ENCODE data around the gene PCDHB7.
"Not testable (repeated sequence)": the region's sequence is repeated elsewhere in the genome, so short reads cannot be mapped to it uniquely, and the experiment has no call there.

The PCDHB7 gene

GRCh38 chr5:141182248-141182647, 9.8 kb downstream of the PCDHB7 start, which contains the start of gene PCDHB16:
TSS of gene PCDHB16 (plus strand) at chr5:141182387. CDS start at chr5:141182560, 173 bp downstream.
- no peak for DNase-seq

GRCh38 chr5:141184117-141184855, 11.8 kb downstream of the PCDHB7 start:
- not testable (repeated sequence) for DNase-seq

DNA sequence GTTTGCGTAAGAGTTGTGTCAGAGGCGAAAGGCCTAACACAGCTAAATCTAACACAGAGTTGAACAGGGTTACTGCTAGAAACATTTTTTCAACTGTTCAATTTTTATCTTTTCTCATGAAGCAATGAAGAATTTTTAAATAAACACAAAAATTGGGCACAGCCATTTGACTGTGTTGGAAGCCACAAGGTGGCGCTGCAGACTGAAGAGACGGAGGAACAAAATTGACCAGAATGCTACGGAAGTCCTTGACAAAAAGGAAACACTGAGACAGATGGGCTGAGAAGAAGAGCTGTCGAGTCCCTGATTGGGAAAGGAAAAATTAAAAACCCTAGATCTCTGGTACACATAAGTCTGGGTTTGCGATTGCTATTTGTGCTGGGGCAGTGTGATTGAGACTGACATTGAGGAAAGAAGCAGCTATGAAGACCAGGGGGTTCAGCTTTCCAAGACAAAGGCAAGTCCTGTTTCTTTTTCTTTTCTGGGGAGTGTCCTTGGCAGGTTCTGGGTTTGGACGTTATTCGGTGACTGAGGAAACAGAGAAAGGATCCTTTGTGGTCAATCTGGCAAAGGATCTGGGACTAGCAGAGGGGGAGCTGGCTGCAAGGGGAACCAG, 14.6 kb downstream of the PCDHB7 start, which contains the start of gene PCDHB9:
PCDHB9 (plus strand) TSS at position 265 of the 616 bp plus-strand sequence; CDS start at position 423, 158 bp downstream.
- DNase-seq, result no peak

GRCh38 chr5:141188682-141189081, 16.2 kb downstream of the PCDHB7 start:
- DNase-seq, result not testable (repeated sequence)

DNA sequence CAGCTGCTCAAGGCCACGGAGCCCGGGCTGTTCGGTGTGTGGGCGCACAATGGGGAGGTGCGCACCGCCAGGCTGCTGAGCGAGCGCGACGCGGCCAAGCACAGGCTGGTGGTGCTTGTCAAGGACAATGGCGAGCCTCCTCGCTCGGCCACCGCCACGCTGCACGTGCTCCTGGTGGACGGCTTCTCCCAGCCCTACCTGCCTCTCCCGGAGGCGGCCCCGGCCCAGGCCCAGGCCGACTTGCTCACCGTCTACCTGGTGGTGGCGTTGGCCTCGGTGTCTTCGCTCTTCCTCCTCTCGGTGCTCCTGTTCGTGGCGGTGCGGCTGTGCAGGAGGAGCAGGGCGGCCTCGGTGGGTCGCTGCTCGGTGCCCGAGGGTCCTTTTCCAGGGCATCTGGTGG, 16.7 kb downstream of the PCDHB7 start:
- not testable (repeated sequence) for DNase-seq

DNA sequence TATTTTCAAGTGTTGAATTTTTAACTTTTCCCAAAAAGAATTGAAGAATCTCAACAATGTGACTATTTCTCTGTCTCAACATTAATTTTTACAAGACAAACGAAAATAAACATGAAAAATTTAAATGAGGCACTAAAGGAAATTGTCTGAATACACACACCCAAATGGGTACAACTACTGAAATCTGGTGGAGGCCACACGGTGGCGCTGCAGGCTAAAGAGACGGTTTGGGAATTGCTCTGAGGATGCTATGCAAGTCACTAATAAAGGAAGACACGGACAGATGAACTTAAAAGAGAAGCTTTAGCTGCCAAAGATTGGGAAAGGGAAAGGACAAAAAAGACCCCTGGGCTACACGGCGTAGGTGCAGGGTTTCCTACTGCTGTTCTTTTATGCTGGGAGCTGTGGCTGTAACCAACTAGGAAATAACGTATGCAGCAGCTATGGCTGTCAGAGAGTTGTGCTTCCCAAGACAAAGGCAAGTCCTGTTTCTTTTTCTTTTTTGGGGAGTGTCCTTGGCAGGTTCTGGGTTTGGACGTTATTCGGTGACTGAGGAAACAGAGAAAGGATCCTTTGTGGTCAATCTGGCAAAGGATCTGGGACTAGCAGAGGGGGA, 19.8 kb downstream of the PCDHB7 start, which contains the start of gene PCDHB10:
PCDHB10 (plus strand) TSS at position 244 of the 616 bp plus-strand sequence; CDS start at position 444, 200 bp downstream.
- DNase-seq, result no peak

DNA sequence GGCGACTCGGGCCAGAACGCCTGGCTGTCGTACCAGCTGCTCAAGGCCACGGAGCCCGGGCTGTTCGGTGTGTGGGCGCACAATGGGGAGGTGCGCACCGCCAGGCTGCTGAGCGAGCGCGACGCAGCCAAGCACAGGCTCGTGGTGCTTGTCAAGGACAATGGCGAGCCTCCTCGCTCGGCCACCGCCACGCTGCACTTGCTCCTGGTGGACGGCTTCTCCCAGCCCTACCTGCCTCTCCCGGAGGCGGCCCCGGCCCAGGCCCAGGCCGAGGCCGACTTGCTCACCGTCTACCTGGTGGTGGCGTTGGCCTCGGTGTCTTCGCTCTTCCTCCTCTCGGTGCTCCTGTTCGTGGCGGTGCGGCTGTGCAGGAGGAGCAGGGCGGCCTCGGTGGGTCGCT, 21.9 kb downstream of the PCDHB7 start:
- not testable (repeated sequence) for DNase-seq

GRCh38 chr5:141196363-141196762, 23.9 kb downstream of the PCDHB7 start:
- DNase-seq, result no peak

DNA sequence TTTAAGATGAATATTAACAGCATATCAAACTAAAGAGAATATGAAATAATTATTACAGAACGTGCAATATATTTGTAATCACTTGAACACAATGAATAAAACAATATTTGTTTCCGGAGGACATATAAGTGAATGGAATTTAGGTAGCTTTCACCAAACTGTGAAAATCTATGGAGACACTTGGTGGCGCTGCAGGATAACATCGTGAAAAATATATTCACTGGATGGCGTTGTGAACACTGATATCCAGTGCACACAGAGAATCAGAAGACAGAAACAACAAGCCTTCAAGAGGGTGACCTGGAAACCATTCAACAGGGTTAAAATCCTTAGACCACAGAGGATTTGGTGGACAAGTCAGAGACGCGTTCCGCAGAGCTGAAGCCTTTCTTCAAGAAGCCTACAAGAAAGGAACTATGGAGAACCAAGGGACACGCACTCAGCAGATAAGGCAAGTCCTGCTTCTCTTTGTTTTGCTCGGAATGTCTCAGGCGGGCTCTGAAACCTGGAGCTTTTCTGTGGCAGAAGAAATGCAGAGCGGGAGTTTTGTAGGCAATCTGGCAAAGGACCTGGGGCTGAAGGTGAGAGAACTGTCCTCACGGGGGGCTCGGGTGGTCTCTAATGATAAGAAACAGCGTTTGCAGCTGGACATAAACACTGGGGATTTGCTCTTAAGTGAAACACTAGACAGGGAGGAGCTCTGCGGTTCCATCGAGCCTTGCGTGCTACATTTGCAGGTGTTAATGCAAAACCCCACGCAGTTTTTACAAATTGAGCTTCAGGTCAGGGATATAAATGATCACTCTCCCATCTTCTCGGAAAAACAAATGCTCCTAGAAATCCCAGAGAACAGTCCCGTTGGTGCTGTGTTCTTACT, 27.2 kb downstream of the PCDHB7 start, which contains the start of gene PCDHB11:
PCDHB11 (plus strand) TSS at position 269 of the 877 bp plus-strand sequence; CDS start at position 417, 148 bp downstream.
- DNase-seq, result no peak

GRCh38 chr5:141201126-141201525, 28.7 kb downstream of the PCDHB7 start:
- not testable (repeated sequence) for DNase-seq

DNA sequence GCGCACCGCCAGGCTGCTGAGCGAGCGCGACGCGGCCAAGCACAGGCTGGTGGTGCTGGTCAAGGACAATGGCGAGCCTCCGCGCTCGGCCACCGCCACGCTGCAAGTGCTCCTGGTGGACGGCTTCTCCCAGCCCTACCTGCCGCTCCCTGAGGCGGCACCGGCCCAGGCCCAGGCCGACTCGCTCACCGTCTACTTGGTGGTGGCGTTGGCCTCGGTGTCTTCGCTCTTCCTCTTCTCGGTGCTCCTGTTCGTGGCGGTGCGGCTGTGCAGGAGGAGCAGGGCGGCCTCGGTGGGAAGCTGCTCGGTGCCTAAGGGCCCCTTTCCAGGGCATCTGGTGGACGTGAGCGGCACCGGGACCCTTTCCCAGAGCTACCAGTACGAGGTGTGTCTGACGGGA, 29.2 kb downstream of the PCDHB7 start:
- DNase-seq, result not testable (repeated sequence)

DNA sequence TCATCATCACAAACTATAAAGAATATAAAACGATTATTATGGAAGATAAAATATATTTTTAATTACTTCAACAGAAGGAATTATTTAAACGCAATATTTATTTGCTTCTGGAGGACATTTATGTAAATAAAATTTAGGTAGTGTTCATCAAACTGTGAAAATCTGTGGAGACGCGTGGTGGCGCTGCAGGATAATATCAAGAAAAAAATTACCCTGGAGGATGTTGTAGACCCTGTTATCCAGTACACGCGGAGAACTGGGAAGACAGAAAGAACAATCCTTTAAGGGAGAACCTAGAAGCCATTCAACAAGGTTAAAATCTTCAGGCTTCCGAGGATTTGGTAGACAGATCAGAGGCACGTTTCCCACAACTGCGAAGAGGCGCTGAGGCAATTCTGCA, 36.0 kb downstream of the PCDHB7 start, which contains the start of gene PCDHB12:
PCDHB12 (plus strand) TSS at position 242 of the 400 bp plus-strand sequence. CDS start 189 bp downstream, outside the sequence.
- no peak for DNase-seq

DNA sequence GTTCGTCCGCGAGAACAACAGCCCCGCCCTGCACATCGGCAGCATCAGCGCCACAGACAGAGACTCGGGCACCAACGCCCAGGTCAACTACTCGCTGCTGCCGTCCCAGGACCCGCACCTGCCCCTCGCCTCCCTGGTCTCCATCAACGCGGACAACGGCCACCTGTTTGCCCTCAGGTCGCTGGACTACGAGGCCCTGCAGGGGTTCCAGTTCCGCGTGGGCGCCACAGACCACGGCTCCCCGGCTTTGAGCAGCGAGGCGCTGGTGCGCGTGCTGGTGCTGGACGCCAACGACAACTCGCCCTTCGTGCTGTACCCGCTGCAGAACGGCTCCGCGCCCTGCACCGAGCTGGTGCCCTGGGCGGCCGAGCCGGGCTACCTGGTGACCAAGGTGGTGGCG, 37.8 kb downstream of the PCDHB7 start:
- not testable (repeated sequence) for DNase-seq

- not testable (repeated sequence) for DNase-seq
These were observed 38.4 kb downstream of the PCDHB7 start for GRCh38 chr5:141210849-141211248.

- not testable (repeated sequence) for DNase-seq
These were observed 41.4 kb downstream of the PCDHB7 start, which contains the start of gene PCDHB13 for GRCh38 chr5:141213656-141214339. TSS of gene PCDHB13 (plus strand) at chr5:141213919. CDS start at chr5:141214124, 205 bp downstream.

- not testable (repeated sequence) for DNase-seq
These were observed 42.1 kb downstream of the PCDHB7 start for GRCh38 chr5:141214583-141214982.

DNA sequence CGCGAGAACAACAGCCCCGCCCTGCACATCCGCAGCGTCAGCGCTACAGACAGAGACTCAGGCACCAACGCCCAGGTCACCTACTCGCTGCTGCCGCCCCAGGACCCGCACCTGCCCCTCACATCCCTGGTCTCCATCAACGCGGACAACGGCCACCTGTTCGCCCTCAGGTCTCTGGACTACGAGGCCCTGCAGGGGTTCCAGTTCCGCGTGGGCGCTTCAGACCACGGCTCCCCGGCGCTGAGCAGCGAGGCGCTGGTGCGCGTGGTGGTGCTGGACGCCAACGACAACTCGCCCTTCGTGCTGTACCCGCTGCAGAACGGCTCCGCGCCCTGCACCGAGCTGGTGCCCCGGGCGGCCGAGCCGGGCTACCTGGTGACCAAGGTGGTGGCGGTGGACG, 43.1 kb downstream of the PCDHB7 start:
- DNase-seq, result not testable (repeated sequence)

- not testable (repeated sequence) for DNase-seq
These were observed 43.6 kb downstream of the PCDHB7 start for GRCh38 chr5:141216035-141216434.

DNA sequence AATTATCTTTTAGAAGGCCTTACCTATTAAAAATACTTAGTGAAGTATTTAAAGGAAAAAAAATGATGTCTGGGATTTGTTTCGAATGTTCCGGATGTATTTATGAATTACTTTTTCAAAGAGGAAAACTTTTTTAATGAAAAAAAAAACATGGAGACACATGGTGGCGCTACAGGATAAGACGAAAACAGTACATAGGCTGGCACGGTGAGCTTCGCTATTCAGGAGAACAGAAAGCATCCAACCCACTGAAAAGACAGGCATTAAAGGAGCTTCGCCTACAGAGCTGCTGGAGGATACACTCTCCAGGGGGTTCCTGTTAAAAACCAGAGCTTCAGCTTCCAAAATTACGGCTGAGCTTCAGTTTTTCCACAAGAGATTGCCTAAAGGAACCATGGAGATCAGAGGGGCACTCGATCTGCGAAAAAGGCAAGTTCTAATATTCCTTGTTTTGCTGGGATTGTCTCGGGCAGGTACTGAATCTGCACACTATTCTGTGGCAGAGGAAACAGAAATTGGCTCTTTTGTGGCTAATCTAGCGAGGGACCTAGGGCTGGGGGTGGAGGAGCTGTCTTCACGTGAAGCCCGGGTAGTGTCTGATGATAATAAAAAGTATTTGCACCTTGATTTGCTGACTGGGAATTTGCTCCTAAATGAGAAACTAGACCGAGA, 50.8 kb downstream of the PCDHB7 start, which contains the start of gene PCDHB14:
PCDHB14 (plus strand) TSS at position 232 of the 672 bp plus-strand sequence; CDS start at position 395, 163 bp downstream.
- no peak for DNase-seq

GRCh38 chr5:141224844-141225243, 52.4 kb downstream of the PCDHB7 start:
- DNase-seq, result not testable (repeated sequence)

DNA sequence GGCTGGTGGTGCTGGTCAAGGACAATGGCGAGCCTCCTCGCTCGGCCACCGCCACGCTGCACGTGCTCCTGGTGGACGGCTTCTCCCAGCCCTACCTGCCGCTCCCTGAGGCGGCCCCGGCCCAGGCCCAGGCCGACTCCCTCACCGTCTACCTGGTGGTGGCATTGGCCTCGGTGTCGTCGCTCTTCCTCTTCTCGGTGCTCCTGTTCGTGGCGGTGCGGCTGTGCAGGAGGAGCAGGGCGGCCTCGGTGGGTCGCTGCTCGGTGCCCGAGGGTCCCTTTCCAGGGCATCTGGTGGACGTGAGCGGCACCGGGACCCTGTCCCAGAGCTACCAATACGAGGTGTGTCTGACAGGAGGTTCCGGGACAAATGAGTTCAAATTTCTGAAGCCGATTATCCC, 53.0 kb downstream of the PCDHB7 start:
- DNase-seq, result not testable (repeated sequence)

All from inflammatory macrophage treated with lipopolysaccharide for 4 hours (primary cell).